Smooth muscle cell (in vitro differentiated cells): ENCODE data around the gene TGFBR2. TPM values are rescaled to one million over a fixed set of nuclear protein-coding genes. Genes with fewer than 3 reads are reported as not detected.

Experiments
- DNase-seq: peaks from one replicate; lab custom pipeline; 2025; ENCODE audit not compliant: unreplicated experiment; lab: John Stamatoyannopoulos, UW
- H2AFZ ChIP-seq: fragments of 200-600 bp; sonication (generic); 2 replicates; pipeline ENCODE4 v1.6.0; 2016; ENCODE audit warnings: antibody characterized with exemption, low read depth, mild to moderate bottlenecking
- H3F3A ChIP-seq: fragments of 200-600 bp; sonication (generic); 2 replicates; pipeline ENCODE4 v1.6.0; 2017; ENCODE audit warnings: antibody characterized with exemption, low read depth
- H3K27ac ChIP-seq: fragments of 200-600 bp; sonication (generic); 2 replicates; pipeline ENCODE4 v1.5.1; 2016; ENCODE audit warnings: low read depth, mild to moderate bottlenecking
- H3K27me3 ChIP-seq: fragments of 200-600 bp; sonication (generic); 2 replicates; pipeline ENCODE4 v1.6.1; 2016; ENCODE audit warnings: low read depth, mild to moderate bottlenecking
- H3K36me3 ChIP-seq: fragments of 200-600 bp; sonication (generic); 2 replicates; pipeline ENCODE4 v1.5.1; 2016; ENCODE audit warnings: low read depth
- H3K4me1 ChIP-seq: fragments of 200-600 bp; sonication (generic); 2 replicates; pipeline ENCODE4 v1.5.1; 2016; ENCODE audit warnings: low read depth
- H3K4me2 ChIP-seq: fragments of 200-600 bp; sonication (generic); 2 replicates; pipeline ENCODE4 v1.6.0; 2016; ENCODE audit warnings: mild to moderate bottlenecking
- H3K4me3 ChIP-seq: fragments of 200-600 bp; sonication (generic); 2 replicates; pipeline ENCODE4 v1.5.1; 2016; ENCODE audit warnings: mild to moderate bottlenecking
- H3K79me2 ChIP-seq: fragments of 200-600 bp; sonication (generic); 2 replicates; pipeline ENCODE4 v1.6.0; 2016; ENCODE audit warnings: low read depth, mild to moderate bottlenecking
- H3K9ac ChIP-seq: fragments of 200-600 bp; sonication (generic); 2 replicates; pipeline ENCODE4 v1.6.0; 2016; ENCODE audit warnings: low read depth
- H3K9me3 ChIP-seq: fragments of 200-600 bp; sonication (generic); replicated peaks from 2 replicates; pipeline ENCODE4 v1.5.1; 2016; ENCODE audit warnings: low read depth
- H4K20me1 ChIP-seq: fragments of 200-600 bp; sonication (generic); 2 replicates; pipeline ENCODE4 v1.6.0; 2016; ENCODE audit warnings: low read depth
- WGBS: methylation state at CpG from one replicate; pipeline ENCODE4 v1.1.7; 2016; ENCODE audit warnings: low lambda C conversion rate; 5-methylcytosine and 5-hydroxymethylcytosine counted together
- polyA plus RNA-seq: library from polyadenylated mRNA; unstranded; fragments of >200 nt; fragmentation: Nextera tagmentation; extraction: Ambion mirVana; gene quantifications from 2 replicates; pipeline ENCODE4 v1.2.1, GENCODE V29; 2016
- total RNA-seq: library from RNA; depleted of rRNA; stranded (reverse); fragments of >200 nt; gene quantifications from 2 replicates; pipeline ENCODE4 v1.2.3, GENCODE V29; 2014
- TF ChIP-seq, protein P1 (sequence below): fragments of 200-600 bp; sonication (generic); IDR thresholded peaks from 2 replicates; pipeline ENCODE4 v1.5.1; 2017; ENCODE audit warnings: borderline replicate concordance, mild to moderate bottlenecking, antibody characterized with exemption; ENCODE audit not compliant: insufficient read depth, poor library complexity, severe bottlenecking

TGFBR2 gene
- total and polyA plus RNA-seq, 2 experiments from 2014 or later: 39.6 to 53.7 TPM

DNA sequence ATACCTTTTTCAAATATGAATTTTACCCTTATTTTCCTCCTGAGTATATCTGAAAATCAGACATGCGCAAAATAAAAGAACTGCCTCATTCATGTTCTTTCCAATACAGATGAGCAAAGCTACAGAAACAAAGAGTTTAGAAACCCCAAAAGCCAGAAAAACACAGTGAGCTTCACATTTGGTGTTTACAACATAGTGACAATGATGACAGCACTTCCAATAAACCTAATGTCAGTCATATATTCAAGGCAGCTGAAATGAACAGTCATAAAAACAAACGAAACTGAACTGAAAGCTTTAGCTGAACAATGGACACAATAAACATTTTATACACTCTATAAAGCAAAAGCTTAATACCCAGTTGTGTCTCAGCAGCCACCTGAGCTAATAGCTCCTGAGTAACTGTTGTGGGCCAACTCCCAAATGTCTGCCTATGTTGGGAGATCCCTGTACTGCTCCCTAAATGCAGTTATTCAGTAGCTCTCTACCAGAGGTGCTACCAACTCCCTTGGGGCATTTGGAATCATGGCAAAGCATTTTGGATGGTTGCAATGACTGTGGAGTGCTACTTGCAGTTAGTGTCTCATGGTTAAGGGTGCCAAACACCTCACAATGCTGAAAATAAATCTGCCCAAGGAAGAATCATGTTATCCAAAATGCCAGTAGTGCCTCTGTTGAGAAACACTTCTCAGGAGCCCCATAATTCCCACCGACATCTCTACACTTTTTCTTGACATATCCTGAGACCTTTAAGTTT lies 131.5 kb downstream of the TGFBR2 start:
- H3K4me2 ChIP-seq: no peak overlapping the region
- TF ChIP-seq, protein P1, sequence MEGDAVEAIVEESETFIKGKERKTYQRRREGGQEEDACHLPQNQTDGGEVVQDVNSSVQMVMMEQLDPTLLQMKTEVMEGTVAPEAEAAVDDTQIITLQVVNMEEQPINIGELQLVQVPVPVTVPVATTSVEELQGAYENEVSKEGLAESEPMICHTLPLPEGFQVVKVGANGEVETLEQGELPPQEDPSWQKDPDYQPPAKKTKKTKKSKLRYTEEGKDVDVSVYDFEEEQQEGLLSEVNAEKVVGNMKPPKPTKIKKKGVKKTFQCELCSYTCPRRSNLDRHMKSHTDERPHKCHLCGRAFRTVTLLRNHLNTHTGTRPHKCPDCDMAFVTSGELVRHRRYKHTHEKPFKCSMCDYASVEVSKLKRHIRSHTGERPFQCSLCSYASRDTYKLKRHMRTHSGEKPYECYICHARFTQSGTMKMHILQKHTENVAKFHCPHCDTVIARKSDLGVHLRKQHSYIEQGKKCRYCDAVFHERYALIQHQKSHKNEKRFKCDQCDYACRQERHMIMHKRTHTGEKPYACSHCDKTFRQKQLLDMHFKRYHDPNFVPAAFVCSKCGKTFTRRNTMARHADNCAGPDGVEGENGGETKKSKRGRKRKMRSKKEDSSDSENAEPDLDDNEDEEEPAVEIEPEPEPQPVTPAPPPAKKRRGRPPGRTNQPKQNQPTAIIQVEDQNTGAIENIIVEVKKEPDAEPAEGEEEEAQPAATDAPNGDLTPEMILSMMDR: no peak
- no peak overlapping the region for H3K27ac ChIP-seq
- H3F3A ChIP-seq: no peaks in the 10 kb centered on the region
- H2AFZ ChIP-seq: no peak overlapping the region
- no peaks in the 10 kb centered on the region for H3K79me2 ChIP-seq
- no peaks in the 10 kb centered on the region for H3K9me3 ChIP-seq
- peaks cover 8% of the 10 kb centered on the region for H3K4me1 ChIP-seq
- H3K9ac ChIP-seq: no peak overlapping the region
- H3K4me3 ChIP-seq: no peak overlapping the region
- no peaks in the 10 kb centered on the region for H3K36me3 ChIP-seq
- H3K27me3 ChIP-seq: no peaks in the 10 kb centered on the region
- WGBS: 84% methylated on average over 3 of the region's 3 CpGs
- no peaks in the 10 kb centered on the region for H4K20me1 ChIP-seq
- no peak for DNase-seq

DNA sequence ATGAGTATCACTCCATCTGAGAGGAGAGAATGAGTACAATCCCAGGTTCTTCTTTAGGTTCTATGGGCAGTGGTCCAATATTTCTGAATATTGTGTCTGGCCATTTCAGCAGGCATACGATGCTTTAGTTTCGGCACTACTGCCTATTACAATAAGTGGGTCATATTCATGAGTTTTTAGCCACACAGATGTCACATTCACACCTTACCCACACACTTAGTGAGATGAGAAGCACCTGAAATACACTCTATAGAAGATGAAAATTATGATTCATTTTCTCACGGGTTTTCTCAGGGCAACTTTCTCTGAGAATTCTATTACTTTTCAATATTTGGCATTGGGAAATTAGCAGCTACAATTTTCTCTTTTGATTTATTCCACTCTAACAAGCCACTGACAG lies 132.2 kb downstream of the TGFBR2 start:
- peaks cover 8% of the 10 kb centered on the region for H3K4me1 ChIP-seq
- H2AFZ ChIP-seq: no peak overlapping the region
- no peak overlapping the region for H3K4me2 ChIP-seq
- DNase-seq: no peak
- H3F3A ChIP-seq: no peaks in the 10 kb centered on the region
- H3K27me3 ChIP-seq: no peaks in the 10 kb centered on the region
- H3K9me3 ChIP-seq: no peaks in the 10 kb centered on the region
- no peak overlapping the region for H3K4me3 ChIP-seq
- H3K9ac ChIP-seq: no peak overlapping the region
- no peaks in the 10 kb centered on the region for H4K20me1 ChIP-seq
- TF ChIP-seq, protein P1: no peak
- 95% methylated on average over 3 of the region's 3 CpGs for WGBS
- no peak overlapping the region for H3K27ac ChIP-seq
- no peaks in the 10 kb centered on the region for H3K36me3 ChIP-seq
- no peaks in the 10 kb centered on the region for H3K79me2 ChIP-seq

DNA sequence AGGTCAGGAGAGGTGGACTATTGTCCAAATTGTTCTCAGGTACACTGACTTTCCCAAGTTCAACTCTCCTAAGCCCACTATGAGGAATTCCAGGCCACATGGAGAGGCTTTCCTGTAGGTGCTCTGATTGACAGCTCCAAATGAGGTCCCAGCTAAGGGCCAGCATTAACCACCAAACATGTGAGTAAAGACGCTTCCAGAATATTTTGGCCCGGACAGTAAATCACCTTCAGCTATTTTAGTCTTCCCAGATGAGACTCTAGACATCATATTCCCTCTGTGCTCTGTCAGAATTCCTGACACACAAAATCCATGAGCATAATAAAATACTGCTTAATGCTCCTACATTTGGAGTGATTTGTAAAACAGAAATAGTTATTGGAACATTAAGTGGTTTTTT lies 135.5 kb downstream of the TGFBR2 start:
- 86% methylated on average over 2 of the region's 2 CpGs for WGBS
- Histone ChIP-seq H3K4me3 (no peak overlapping the region), H3K27me3 (no peaks in the 10 kb centered on the region), H2AFZ (no peak overlapping the region), H3F3A (no peaks in the 10 kb centered on the region), H3K79me2 (no peaks in the 10 kb centered on the region), H3K9me3 (no peaks in the 10 kb centered on the region), H3K27ac (no peak overlapping the region), H3K9ac (no peak overlapping the region), H3K4me2 (no peak overlapping the region), H3K4me1 (no peaks in the 10 kb centered on the region), H4K20me1 (no peaks in the 10 kb centered on the region), H3K36me3 (no peaks in the 10 kb centered on the region)
- TF ChIP-seq, protein P1: no peak
- DNase-seq: no peak
